ENCODE data around the gene TM4SF4. TPM values are rescaled to one million over a fixed set of nuclear protein-coding genes. Genes with fewer than 3 reads are reported as not detected.
A peak's percentile ranks its signal among the peaks of the same experiment; 100 is the strongest.

The TM4SF4 gene
- total and polyA plus RNA-seq, 11 donors: not detected

DNA sequence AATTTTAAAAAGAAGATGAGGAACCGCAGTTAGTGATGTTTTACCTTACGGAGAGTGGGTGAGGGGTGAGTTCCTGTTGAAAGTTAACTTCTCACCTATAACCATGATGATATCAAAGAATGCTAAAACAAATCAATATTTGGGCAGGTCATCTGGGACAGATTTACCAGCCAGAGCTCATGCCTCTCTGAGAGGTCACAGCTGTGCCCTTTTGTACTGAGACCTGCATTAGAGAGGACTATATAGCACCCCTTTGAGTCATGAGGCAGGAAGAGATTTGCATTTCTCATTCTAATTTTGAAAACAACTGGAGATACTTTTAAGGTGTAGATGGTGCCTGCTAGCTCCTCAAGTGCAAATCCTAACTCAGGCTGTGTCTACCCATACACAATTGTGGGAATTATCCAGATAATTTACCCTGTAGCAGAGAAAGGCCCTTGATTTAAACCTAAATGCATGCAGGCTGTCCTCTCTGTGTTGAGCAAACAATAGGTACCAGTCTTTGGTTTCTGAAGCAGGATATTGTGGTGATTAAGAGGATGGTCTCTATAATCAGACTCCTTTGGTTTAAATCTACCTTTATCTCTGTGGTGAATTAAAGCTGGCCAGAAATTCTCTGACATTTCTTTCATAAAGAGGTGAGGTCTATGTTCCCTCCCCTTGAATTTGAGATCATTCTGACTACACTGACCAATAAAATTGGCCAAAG lies 5.8 kb upstream of the TM4SF4 start:
- peaks cover 0 to 42% (median 6%) of the 10 kb centered on the region in 12 donors for H3K4me1 ChIP-seq
- no peaks in the 10 kb centered on the region for H3K27me3 ChIP-seq
- no peak overlapping the region for H3K4me3 ChIP-seq
- no peaks in the 10 kb centered on the region for H3K9me3 ChIP-seq
- H3K36me3 ChIP-seq: no peaks in the 10 kb centered on the region
- no peak overlapping the region for H3K27ac ChIP-seq
- WGBS, 4 donors: 95 to 99% (median 97%) methylated on average over 2 of the region's 2 CpGs
- ATAC-seq (no peak), DNase-seq (no peak)
- TF ChIP-seq POLR2A (IDR thresholded peaks at IDR 0.05): no peak
- TF ChIP-seq, protein P1, sequence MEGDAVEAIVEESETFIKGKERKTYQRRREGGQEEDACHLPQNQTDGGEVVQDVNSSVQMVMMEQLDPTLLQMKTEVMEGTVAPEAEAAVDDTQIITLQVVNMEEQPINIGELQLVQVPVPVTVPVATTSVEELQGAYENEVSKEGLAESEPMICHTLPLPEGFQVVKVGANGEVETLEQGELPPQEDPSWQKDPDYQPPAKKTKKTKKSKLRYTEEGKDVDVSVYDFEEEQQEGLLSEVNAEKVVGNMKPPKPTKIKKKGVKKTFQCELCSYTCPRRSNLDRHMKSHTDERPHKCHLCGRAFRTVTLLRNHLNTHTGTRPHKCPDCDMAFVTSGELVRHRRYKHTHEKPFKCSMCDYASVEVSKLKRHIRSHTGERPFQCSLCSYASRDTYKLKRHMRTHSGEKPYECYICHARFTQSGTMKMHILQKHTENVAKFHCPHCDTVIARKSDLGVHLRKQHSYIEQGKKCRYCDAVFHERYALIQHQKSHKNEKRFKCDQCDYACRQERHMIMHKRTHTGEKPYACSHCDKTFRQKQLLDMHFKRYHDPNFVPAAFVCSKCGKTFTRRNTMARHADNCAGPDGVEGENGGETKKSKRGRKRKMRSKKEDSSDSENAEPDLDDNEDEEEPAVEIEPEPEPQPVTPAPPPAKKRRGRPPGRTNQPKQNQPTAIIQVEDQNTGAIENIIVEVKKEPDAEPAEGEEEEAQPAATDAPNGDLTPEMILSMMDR (IDR thresholded peaks at IDR 0.05): no peak
- intact Hi-C loops (cut with DNase I): no loop called here

DNA sequence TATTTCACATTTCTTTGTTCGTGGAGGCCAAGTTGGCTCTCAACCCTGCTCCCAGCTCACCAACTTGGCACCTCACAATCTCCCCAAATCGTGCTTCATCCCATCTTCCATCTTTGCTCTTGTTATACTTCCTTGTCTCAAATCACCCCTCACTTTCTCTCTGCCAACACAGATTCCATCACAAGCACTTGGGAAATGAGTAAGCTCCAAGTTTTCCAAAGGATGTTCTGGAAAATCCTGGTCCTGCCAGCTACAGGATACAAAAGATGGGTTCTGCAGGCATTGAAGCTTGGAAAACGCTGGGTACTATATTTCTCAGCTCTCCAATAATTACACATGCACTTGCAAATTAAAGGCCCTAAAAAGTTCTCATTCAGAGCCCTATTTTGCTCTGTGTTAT lies 4.1 kb upstream of the TM4SF4 start:
- Histone ChIP-seq H3K27me3 (no peaks in the 10 kb centered on the region), H3K4me3 (no peak overlapping the region), H3K27ac (no peak overlapping the region), H3K9me3 (no peaks in the 10 kb centered on the region), H3K36me3 (no peaks in the 10 kb centered on the region), H3K4me1 (peaks cover 0 to 42% (median 6%) of the 10 kb centered on the region in 12 donors)
- intact Hi-C loops (cut with DNase I): loop anchor here in 2 of 10 donors (10.0 kb wide), 2 partner anchors 196 to 516 kb away; no protein-coding TSS in a partner anchor
- TF ChIP-seq POLR2A (IDR thresholded peaks at IDR 0.05): no peak
- TF ChIP-seq, protein P1 (IDR thresholded peaks at IDR 0.05): no peak
- ATAC-seq (no peak), DNase-seq (no peak)
- WGBS, 4 donors: 53 to 63% (median 57%) methylated on average over 3 of the region's 3 CpGs

DNA sequence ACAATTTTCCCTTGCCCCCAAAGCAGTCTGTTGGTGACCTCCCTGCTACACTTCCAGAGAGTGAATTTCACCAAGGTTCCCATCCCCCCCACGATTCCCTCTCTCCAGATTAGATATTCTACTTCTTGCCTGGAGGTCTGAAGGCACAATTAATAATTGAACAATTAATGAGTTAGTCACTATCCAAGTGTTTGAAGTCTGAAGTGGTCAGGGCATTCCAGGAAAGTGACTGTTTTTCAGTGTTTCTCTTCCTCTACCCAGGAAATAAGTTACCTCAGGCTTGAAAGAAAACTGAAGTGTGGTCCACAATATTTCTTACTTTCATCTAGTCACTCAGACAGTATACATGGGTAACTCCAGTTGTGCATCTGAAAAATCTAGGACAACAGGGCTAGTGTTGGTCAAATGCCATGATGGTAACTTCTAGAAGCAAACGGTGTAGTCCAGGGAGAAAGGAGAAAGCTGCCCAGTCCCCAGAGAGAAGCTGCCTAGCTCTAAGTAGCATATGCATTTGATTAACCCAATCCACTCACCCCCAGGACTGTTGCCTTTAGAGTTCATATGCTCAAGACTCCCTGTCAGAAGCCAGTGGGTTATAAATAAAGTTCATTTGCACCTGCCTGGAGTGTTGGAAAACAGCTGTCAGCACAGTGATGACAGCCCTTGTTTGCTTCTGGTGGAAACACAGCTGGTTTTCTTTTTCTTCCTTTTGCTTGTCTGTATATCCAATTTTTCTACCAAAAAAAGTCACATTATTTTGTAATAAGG lies 2.3 kb upstream of the TM4SF4 start:
- H3K9me3 ChIP-seq: no peaks in the 10 kb centered on the region
- H3K36me3 ChIP-seq: no peaks in the 10 kb centered on the region
- DNase-seq: no peak
- WGBS, 4 donors: 42 to 49% (median 46%) methylated on average over 2 of the region's 2 CpGs
- peak in 1 of 4 donors; percentile 61 for ATAC-seq
- intact Hi-C loops (cut with DNase I): loop anchor here in 2 of 10 donors (10.0 kb wide), 2 partner anchors 197 to 517 kb away; no protein-coding TSS in a partner anchor
- no peak overlapping the region for H3K4me3 ChIP-seq
- no peaks in the 10 kb centered on the region for H3K27me3 ChIP-seq
- peaks cover 0 to 26% (median 6%) of the 10 kb centered on the region in 12 donors for H3K4me1 ChIP-seq
- no peak overlapping the region for H3K27ac ChIP-seq
- TF ChIP-seq, protein P1 (IDR thresholded peaks at IDR 0.05): no peak
- TF ChIP-seq POLR2A (IDR thresholded peaks at IDR 0.05): no peak
